H9 (cell line): Measurements from ENCODE around the gene GYS1. TPM values are rescaled to one million over a fixed set of nuclear protein-coding genes. Genes with fewer than 3 reads are reported as not detected.

Source experiments
- DNase-seq: peaks from one replicate; pipeline ENCODE4 v3.0.0-alpha.2; 2017
- H2AFZ ChIP-seq: one replicate; pipeline ENCODE4 v1.6.1; 2013; ENCODE audit warnings: mild to moderate bottlenecking, low read length, control low read depth, moderate library complexity
- H2AK5ac ChIP-seq: 2 replicates; pipeline ENCODE4 v1.6.1; 2013; ENCODE audit warnings: low read length, control low read depth, mixed read lengths; ENCODE audit not compliant: insufficient read length
- H2BK120ac ChIP-seq: one replicate; pipeline ENCODE4 v1.6.1; 2013; ENCODE audit warnings: low read depth, mild to moderate bottlenecking, low read length, control low read depth, inconsistent platforms; ENCODE audit not compliant: poor library complexity, severe bottlenecking
- H2BK12ac ChIP-seq: 2 replicates; pipeline ENCODE4 v1.6.1; 2013; ENCODE audit warnings: low read length, control low read depth, mixed read lengths, low read depth; ENCODE audit not compliant: insufficient read length
- H2BK15ac ChIP-seq: 2 replicates; pipeline ENCODE4 v1.6.1; 2013; ENCODE audit warnings: low read depth, low read length, control low read depth
- H2BK20ac ChIP-seq: one replicate; pipeline ENCODE4 v1.6.1; 2013; ENCODE audit warnings: low read depth, mild to moderate bottlenecking, low read length, control low read depth, inconsistent platforms; ENCODE audit not compliant: poor library complexity, severe bottlenecking
- H2BK5ac ChIP-seq: 2 replicates; pipeline ENCODE4 v1.6.1; 2013; ENCODE audit warnings: low read length, control low read depth, mixed read lengths; ENCODE audit not compliant: insufficient read length
- H3K14ac ChIP-seq: 2 replicates; pipeline ENCODE4 v1.6.1; 2013; ENCODE audit warnings: low read length, control low read depth; ENCODE audit not compliant: insufficient read depth
- H3K18ac ChIP-seq: 2 replicates; pipeline ENCODE4 v1.6.1; 2013; ENCODE audit warnings: low read depth, mild to moderate bottlenecking, mixed read lengths, low read length, control low read depth; ENCODE audit not compliant: insufficient read length
- H3K23ac ChIP-seq: 2 replicates; pipeline ENCODE4 v1.6.1; 2013; ENCODE audit warnings: low read length, control low read depth, mixed read lengths, low read depth; ENCODE audit not compliant: insufficient read length
- H3K23me2 ChIP-seq: 2 replicates; pipeline ENCODE4 v1.6.1; 2013; ENCODE audit warnings: low read depth, mild to moderate bottlenecking, mixed read lengths, low read length, control low read depth; ENCODE audit not compliant: insufficient read length, poor library complexity, severe bottlenecking
- H3K27ac ChIP-seq: 2 replicates; pipeline ENCODE4 v1.5.1; 2013; ENCODE audit warnings: low read length, control low read depth, mixed read lengths, low read depth; ENCODE audit not compliant: insufficient read length
- H3K27me3 ChIP-seq: 2 replicates; pipeline ENCODE4 v1.6.1; 2013; ENCODE audit warnings: low read length, control low read depth, inconsistent platforms; ENCODE audit not compliant: insufficient read depth
- H3K4ac ChIP-seq: 2 replicates; pipeline ENCODE4 v1.6.1; 2013; ENCODE audit warnings: low read depth, mild to moderate bottlenecking, control low read depth, inconsistent platforms, low read length, moderate library complexity
- H3K4me1 ChIP-seq: 2 replicates; pipeline ENCODE4 v1.6.1; 2013; ENCODE audit warnings: low read length, control low read depth, inconsistent platforms; ENCODE audit not compliant: insufficient read depth
- H3K4me2 ChIP-seq: 2 replicates; pipeline ENCODE4 v1.6.1; 2013; ENCODE audit warnings: low read length, control low read depth, mixed read lengths; ENCODE audit not compliant: insufficient read length, insufficient read depth
- H3K56ac ChIP-seq: 2 replicates; pipeline ENCODE4 v1.6.1; 2013; ENCODE audit warnings: low read depth, mild to moderate bottlenecking, mixed read lengths, low read length, control low read depth; ENCODE audit not compliant: insufficient read length
- H3K79me1 ChIP-seq: 2 replicates; pipeline ENCODE4 v1.6.1; 2013; ENCODE audit warnings: low read depth, mild to moderate bottlenecking, moderate library complexity, low read length, control low read depth, inconsistent platforms; ENCODE audit not compliant: insufficient read depth, poor library complexity, severe bottlenecking
- H3K79me2 ChIP-seq: 2 replicates; pipeline ENCODE4 v1.6.1; 2013; ENCODE audit warnings: low read length, control low read depth, inconsistent platforms; ENCODE audit not compliant: insufficient read depth
- H3K9ac ChIP-seq: 2 replicates; pipeline ENCODE4 v1.6.1; 2013; ENCODE audit warnings: low read length, control low read depth, mixed read lengths; ENCODE audit not compliant: insufficient read length; ENCODE audit errors: extremely low read depth
- H3K9me3 ChIP-seq: one replicate; pipeline ENCODE4 v1.6.1; 2013; ENCODE audit warnings: low read depth, low read length, inconsistent platforms; ENCODE audit not compliant: control insufficient read depth
- H3T11ph ChIP-seq: one replicate; pipeline ENCODE4 v1.6.1; 2013; ENCODE audit warnings: mild to moderate bottlenecking, low read length, control low read depth, inconsistent platforms
- H4K20me1 ChIP-seq: one replicate; pipeline ENCODE4 v1.6.1; 2013; ENCODE audit not compliant: control insufficient read depth, insufficient read length, insufficient read depth
- H4K5ac ChIP-seq: 2 replicates; pipeline ENCODE4 v1.6.1; 2013; ENCODE audit warnings: low read depth, mild to moderate bottlenecking, mixed read lengths, low read length, control low read depth; ENCODE audit not compliant: insufficient read length
- H4K8ac ChIP-seq: replicated peaks from 2 replicates; pipeline ENCODE4 v1.6.1; 2013; ENCODE audit warnings: low read length, control low read depth, mixed read lengths, low read depth; ENCODE audit not compliant: insufficient read length
- H4K91ac ChIP-seq: 2 replicates; pipeline ENCODE4 v1.6.1; 2013; ENCODE audit warnings: low read depth, mild to moderate bottlenecking, moderate library complexity, mixed read lengths, low read length, control low read depth; ENCODE audit not compliant: insufficient read length
- H3K27ac Mint-ChIP-seq, 3 experiments: 2 replicates in 2 of 3; 3 replicates in 1 of 3; pipeline ENCODE4 v1.8.0; 2020 to 2021; ENCODE audit warnings: mixed read lengths in 3 of 3, mild to moderate bottlenecking in 1 of 3, moderate library complexity in 1 of 3
- H3K27me3 Mint-ChIP-seq: 2 replicates; pipeline ENCODE4 v1.8.0; 2021; ENCODE audit warnings: low read depth, mild to moderate bottlenecking, moderate library complexity, mixed read lengths
- H3K36me3 Mint-ChIP-seq, 3 experiments: 2 replicates in 2 of 3; 3 replicates in 1 of 3; pipeline ENCODE4 v1.8.0; 2020 to 2021; ENCODE audit warnings: low read depth in 3 of 3, mixed read lengths in 3 of 3; ENCODE audit not compliant: insufficient read depth in 1 of 3
- H3K4me1 Mint-ChIP-seq, 2 experiments: 2 replicates each; pipeline ENCODE4 v1.8.0; 2020; ENCODE audit warnings: mixed read lengths in 2 of 2
- H3K4me3 Mint-ChIP-seq, 2 experiments: 2 replicates in 1 of 2; 3 replicates in 1 of 2; pipeline ENCODE4 v1.8.0; 2020 to 2021; ENCODE audit warnings: mild to moderate bottlenecking in 2 of 2, mixed read lengths in 2 of 2, moderate library complexity in 1 of 2
- H3K9me3 Mint-ChIP-seq, 2 experiments: 2 replicates in 1 of 2; 3 replicates in 1 of 2; pipeline ENCODE4 v1.8.0; 2020; ENCODE audit warnings: mild to moderate bottlenecking in 2 of 2, mixed read lengths in 2 of 2, moderate library complexity in 1 of 2
- CTCF ChIP-seq: fragments of 200-600 bp; sonication (generic); conservative IDR thresholded peaks from 3 replicates; pipeline ENCODE4 v1.8.0; 2021; ENCODE audit warnings: antibody characterized with exemption, mild to moderate bottlenecking
- WGBS: extraction: QIAGEN DNeasy Blood & Tissue Kit; methylation state at CpG from one replicate; pipeline ENCODE4 v1.1.7; 2013; ENCODE audit warnings: missing lambda C conversion rate, low lambda C conversion rate, mixed read lengths; ENCODE audit not compliant: insufficient read length; ENCODE audit errors: extremely low coverage; 5-methylcytosine and 5-hydroxymethylcytosine counted together
- total RNA-seq: library from RNA; stranded (reverse); gene quantifications from 2 replicates; pipeline ENCODE4 v1.2.1, GENCODE V29; 2021

The GYS1 gene
- total RNA-seq, 1 experiment from 2014 or later: 44.3 TPM

GRCh38 chr19:49004133-49004532, 11.0 kb upstream of the GYS1 start:
- no peaks in the 10 kb centered on the region for H3K79me2 ChIP-seq
- no peaks in the 10 kb centered on the region for H3K27me3 Mint-ChIP-seq
- H3K27ac Mint-ChIP-seq: no peak overlapping the region

More at GRCh38 chr19:49004133-49004532, 11.0 kb upstream of the GYS1 start:
- H3K27me3 ChIP-seq: no peaks in the 10 kb centered on the region
- H4K5ac ChIP-seq: no peak overlapping the region
- H3K18ac ChIP-seq: no peak overlapping the region
- no peak overlapping the region for H2BK12ac ChIP-seq
- no peak for TF ChIP-seq CTCF
- H2BK120ac ChIP-seq: no peak overlapping the region
- no peak overlapping the region for H2BK15ac ChIP-seq
- H3K4me3 Mint-ChIP-seq: no peak overlapping the region
- no peak overlapping the region for H4K8ac ChIP-seq
- H3K4ac ChIP-seq: no peak overlapping the region
- H2BK5ac ChIP-seq: no peak overlapping the region
- DNase-seq: no peak
- WGBS: no CpG with 5 or more reads among the region's 15 CpGs
- H3K56ac ChIP-seq: no peak overlapping the region
- no peaks in the 10 kb centered on the region for H3K4me1 ChIP-seq
- H3K27ac ChIP-seq: no peak overlapping the region
- no peaks in the 10 kb centered on the region for H3K9me3 ChIP-seq
- no peak overlapping the region for H2BK20ac ChIP-seq
- no peaks in the 10 kb centered on the region for H3K23me2 ChIP-seq
- H3K36me3 Mint-ChIP-seq: peaks cover 18 to 58% (median 51%) of the 10 kb centered on the region in 3 experiments; a peak in 6 of 7 replicates
- H3K4me1 Mint-ChIP-seq: peaks cover 8% of the 10 kb centered on the region in 2 experiments
- no peak overlapping the region for H2AFZ ChIP-seq
- H3K14ac ChIP-seq: no peak overlapping the region
- H3K9ac ChIP-seq: no peak overlapping the region
- no peaks in the 10 kb centered on the region for H4K20me1 ChIP-seq
- H4K91ac ChIP-seq: no peak overlapping the region
- H3T11ph ChIP-seq: no peak overlapping the region
- H3K79me1 ChIP-seq: no peaks in the 10 kb centered on the region
- H3K9me3 Mint-ChIP-seq: no peaks in the 10 kb centered on the region
- no peak overlapping the region for H3K4me2 ChIP-seq
- H3K23ac ChIP-seq: no peak overlapping the region
- no peak overlapping the region for H2AK5ac ChIP-seq
